HepG2 (cell line): ENCODE results near the gene FKBP1B. TPM values are rescaled to one million over a fixed set of nuclear protein-coding genes. Genes with fewer than 3 reads are reported as not detected.

Experiments used
- ATF3 ChIP-seq: sonication (generic); formaldehyde crosslinking; IDR thresholded peaks from 2 replicates; pipeline ENCODE4 v1.4.0; 2020; ENCODE audit warnings: missing genetic modification reagents
- FOXA3 ChIP-seq: IDR thresholded peaks from 2 replicates; pipeline ENCODE4 v1.6.1; 2016; ENCODE audit warnings: missing genetic modification reagents, missing compliant biosample characterization
- HNRNPK ChIP-seq: fragments of 200-400 bp; formaldehyde crosslinking; IDR thresholded peaks from 2 replicates; pipeline ENCODE4 v1.6.1; 2018; ENCODE audit warnings: low read length, low read depth, moderate library complexity, mild to moderate bottlenecking; ENCODE audit not compliant: poor library complexity, severe bottlenecking
- KMT2B ChIP-seq: IDR thresholded peaks from 2 replicates; pipeline ENCODE4 v1.6.1; 2016; ENCODE audit warnings: missing genetic modification reagents, missing compliant biosample characterization
- LBX2 ChIP-seq: sonication (generic); formaldehyde crosslinking; IDR thresholded peaks from 2 replicates; pipeline ENCODE4 v1.5.0; 2020; ENCODE audit warnings: missing genetic modification reagents, mild to moderate bottlenecking, borderline replicate concordance
- MAF1 ChIP-seq: sonication (generic); formaldehyde crosslinking; IDR thresholded peaks from 2 replicates; pipeline ENCODE4 v1.5.0; 2020; ENCODE audit warnings: missing genetic modification reagents, borderline replicate concordance
- MYNN ChIP-seq: sonication (generic); formaldehyde crosslinking; IDR thresholded peaks from 2 replicates; pipeline ENCODE4 v1.4.0; 2020; ENCODE audit warnings: mild to moderate bottlenecking, low read depth, missing genetic modification reagents
- NBN ChIP-seq: fragments of 450-650 bp; conservative IDR thresholded peaks from 2 replicates; pipeline ENCODE4 v1.6.1; 2017
- NFE2 ChIP-seq: sonication (generic); formaldehyde crosslinking; IDR thresholded peaks from 2 replicates; pipeline ENCODE4 v1.4.0; 2020; ENCODE audit warnings: missing genetic modification reagents
- RXRA ChIP-seq: sonication (generic); formaldehyde crosslinking; IDR thresholded peaks from 2 replicates; pipeline ENCODE4 v1.5.1; 2020; ENCODE audit warnings: missing genetic modification reagents
- SMC3 ChIP-seq: IDR thresholded peaks from 2 replicates; pipeline ENCODE4 v1.6.1; 2011; ENCODE audit warnings: low read length, improper control_type of control experiment
- SMYD3 ChIP-seq: sonication (generic); formaldehyde crosslinking; IDR thresholded peaks from 2 replicates; pipeline ENCODE4 v1.8.1; 2023; ENCODE audit warnings: mild to moderate bottlenecking, missing genetic modification reagents
- SNAI1 ChIP-seq: sonication (generic); formaldehyde crosslinking; IDR thresholded peaks from 2 replicates; pipeline ENCODE4 v1.5.0; 2020; ENCODE audit warnings: mild to moderate bottlenecking, missing genetic modification reagents, borderline replicate concordance
- TFAP4 ChIP-seq: sonication (generic); IDR thresholded peaks from 2 replicates; pipeline ENCODE4 v1.6.1; 2016; ENCODE audit warnings: low read depth, borderline replicate concordance
- TGIF2 ChIP-seq: IDR thresholded peaks from 2 replicates; pipeline ENCODE4 v1.6.1; 2016; ENCODE audit warnings: control low read depth, missing compliant biosample characterization
- ZBTB14 ChIP-seq: sonication (generic); formaldehyde crosslinking; IDR thresholded peaks from 2 replicates; pipeline ENCODE4 v1.4.0; 2020; ENCODE audit warnings: missing genetic modification reagents
- ZFP36L2 ChIP-seq: sonication (generic); formaldehyde crosslinking; IDR thresholded peaks from 2 replicates; pipeline ENCODE4 v1.4.0; 2020; ENCODE audit warnings: missing genetic modification reagents
- ZFP90 ChIP-seq: sonication (generic); formaldehyde crosslinking; IDR thresholded peaks from 2 replicates; pipeline ENCODE4 v1.8.0; 2022; ENCODE audit warnings: missing genetic modification reagents, mild to moderate bottlenecking, inconsistent platforms, borderline replicate concordance
- ZFP91 ChIP-seq: sonication (generic); formaldehyde crosslinking; IDR thresholded peaks from 2 replicates; pipeline ENCODE4 v1.9.0; 2022; ENCODE audit warnings: missing genetic modification reagents, mild to moderate bottlenecking, borderline replicate concordance
- ZMYM2 ChIP-seq: sonication (generic); formaldehyde crosslinking; IDR thresholded peaks from 2 replicates; pipeline ENCODE4 v1.8.0; 2022; ENCODE audit warnings: mild to moderate bottlenecking, missing genetic modification reagents
- ZNF12 ChIP-seq: sonication (generic); formaldehyde crosslinking; IDR thresholded peaks from 2 replicates; pipeline ENCODE4 v1.5.0; 2020; ENCODE audit warnings: missing genetic modification reagents
- ZNF350 ChIP-seq: sonication (generic); formaldehyde crosslinking; IDR thresholded peaks from 2 replicates; pipeline ENCODE4 v1.4.0; 2020; ENCODE audit warnings: mild to moderate bottlenecking, low read depth, missing genetic modification reagents, borderline replicate concordance
- ZNF800 ChIP-seq: sonication (generic); formaldehyde crosslinking; IDR thresholded peaks from 2 replicates; pipeline ENCODE4 v1.4.0; 2020; ENCODE audit warnings: missing genetic modification reagents
- polyA plus RNA-seq, 8 experiments: library from polyadenylated mRNA; depleted of rRNA in 3 of 8; stranded (reverse) in 7 of 8; unstranded in 1 of 8; fragments of >200 nt; fragmentation: Illumina TruSeq in 4 of 8; extraction: Trizol in 4 of 8; gene quantifications; 2 replicates each; pipeline versions ENCODE4 v1.2.1 to v1.2.3, GENCODE V29; 2011 to 2016; ENCODE audit warnings: low read depth in 4 of 8, missing spikeins in 1 of 8, mixed read lengths in 1 of 8; ENCODE audit not compliant: insufficient read depth in 1 of 8
- total RNA-seq, 5 experiments: library from RNA; depleted of rRNA; stranded (reverse); fragments of >200 nt; fragmentation: Illumina TruSeq; extraction: Trizol; gene quantifications; 2 replicates each; pipeline ENCODE4 v1.2.3, GENCODE V29; 2016; ENCODE audit warnings: low read depth in 1 of 5

FKBP1B gene
- total and polyA plus RNA-seq, 2 of the 13 experiments (the other 11 are each of a cell fraction or from before 2014, with no cell fraction given): 35.2 to 96.3 TPM

- no peak for TF ChIP-seq ATF3 (CRISPR knock-in tag)
- TF ChIP-seq ZMYM2 (CRISPR knock-in tag): no peak
- TF ChIP-seq MAF1 (CRISPR knock-in tag): no peak
- peak; percentile 99 for TF ChIP-seq RXRA (CRISPR knock-in tag)
- TF ChIP-seq NBN: no peak
- no peak; the same call in 1 of the 2 replicates for TF ChIP-seq ZNF12 (CRISPR knock-in tag)
- TF ChIP-seq HNRNPK: no peak
- TF ChIP-seq TGIF2: no peak
- TF ChIP-seq LBX2 (CRISPR knock-in tag): no peak
- no peak for TF ChIP-seq ZBTB14 (CRISPR knock-in tag)
- TF ChIP-seq ZNF350 (CRISPR knock-in tag): no peak; the same call in 1 of the 2 replicates
- 0 out of 2 replicates have a peak, but pooled peaks have one; percentile 2 for TF ChIP-seq SMC3
- no peak for TF ChIP-seq ZFP36L2
- TF ChIP-seq ZFP91 (CRISPR knock-in tag): no peak
- TF ChIP-seq FOXA3 (CRISPR knock-in tag): peak; percentile 68
- TF ChIP-seq TFAP4: peak; percentile 54; the same call in 1 of the 2 replicates
- no peak for TF ChIP-seq SMYD3
- TF ChIP-seq KMT2B (CRISPR knock-in tag): no peak
- TF ChIP-seq MYNN (CRISPR knock-in tag): no peak
- TF ChIP-seq ZFP90 (CRISPR knock-in tag): no peak; the same call in 1 of the 2 replicates
- TF ChIP-seq ZNF800 (CRISPR knock-in tag): no peak
- no peak for TF ChIP-seq NFE2 (CRISPR knock-in tag)
- TF ChIP-seq SNAI1 (CRISPR knock-in tag): no peak
Measured at GRCh38 chr2:24022324-24022974, 27.1 kb upstream of the FKBP1B start (continued).
